NCI-H1694 (cell line): ENCODE results near the gene FHOD1.

Experiments used
- DNase-seq: peaks from one replicate; lab custom pipeline; 2025; lab: John Stamatoyannopoulos, UW

Gene FHOD1

GRCh38 chr16:67207249-67208091 lies 39.8 kb downstream of the FHOD1 start:
- no peak for DNase-seq

DNA sequence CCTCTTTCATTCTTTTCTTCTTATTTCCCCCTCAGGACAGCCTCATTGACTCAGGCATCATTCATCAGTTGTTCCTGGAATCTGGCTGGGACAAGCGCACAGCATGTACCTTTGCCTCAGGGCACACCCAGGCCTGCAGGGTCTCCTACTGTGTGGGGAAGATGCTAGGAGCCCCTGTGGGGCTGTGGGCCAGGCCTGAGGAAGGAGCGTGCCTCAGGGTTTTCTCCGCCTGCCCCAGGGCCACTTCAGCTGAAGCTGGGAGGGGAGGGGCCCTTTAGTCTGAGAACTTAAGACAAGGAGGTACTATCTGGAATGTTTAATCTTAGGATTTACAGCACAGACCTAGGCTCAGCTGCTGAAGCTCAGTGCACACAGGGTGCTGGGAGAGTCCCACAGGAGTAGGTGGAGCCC lies 40.4 kb downstream of the FHOD1 start:
- DNase-seq: no peak

- DNase-seq: no peak
These were observed 41.0 kb downstream of the FHOD1 start for GRCh38 chr16:67206129-67206837.

GRCh38 chr16:67204076-67204475 lies 43.2 kb downstream of the FHOD1 start:
- no peak for DNase-seq

GRCh38 chr16:67202956-67203493 lies 44.3 kb downstream of the FHOD1 start:
- no peak for DNase-seq

DNA sequence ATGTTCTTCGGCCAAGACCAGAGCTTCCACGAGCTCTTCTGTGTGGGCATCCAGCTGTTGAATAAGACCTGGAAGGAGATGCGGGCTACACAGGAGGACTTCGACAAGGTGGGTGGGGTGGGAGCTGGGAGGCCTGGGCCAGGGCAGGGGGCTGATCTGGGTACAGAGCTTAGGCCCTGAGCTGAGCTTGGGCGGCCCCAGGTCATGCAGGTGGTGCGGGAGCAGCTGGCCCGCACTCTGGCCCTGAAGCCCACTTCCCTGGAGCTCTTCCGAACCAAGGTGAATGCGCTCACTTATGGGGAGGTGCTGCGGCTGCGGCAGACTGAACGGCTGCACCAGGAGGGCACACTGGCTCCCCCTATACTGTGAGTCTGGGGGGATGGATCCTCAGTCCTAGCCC lies 44.9 kb downstream of the FHOD1 start:
- DNase-seq: no peak

GRCh38 chr16:67201411-67202345 lies 45.6 kb downstream of the FHOD1 start:
- no peak for DNase-seq

DNA sequence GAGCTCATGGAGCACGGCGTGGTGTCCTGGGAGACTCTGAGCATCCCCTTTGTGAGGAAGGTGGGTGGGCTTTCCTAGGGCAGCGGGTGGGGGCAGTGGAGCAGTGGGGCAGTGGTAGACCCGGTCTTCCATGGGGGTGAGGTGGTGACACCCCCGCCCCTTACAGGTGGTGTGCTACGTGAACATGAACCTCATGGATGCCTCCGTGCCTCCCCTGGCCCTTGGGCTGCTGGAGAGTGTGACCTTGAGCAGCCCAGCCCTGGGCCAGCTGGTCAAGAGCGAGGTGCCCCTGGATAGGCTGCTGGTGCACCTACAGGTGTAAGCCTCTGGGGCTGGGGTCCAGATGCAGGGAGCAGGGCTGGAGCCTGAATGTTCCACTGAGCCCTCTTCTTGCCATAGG lies 46.8 kb downstream of the FHOD1 start:
- DNase-seq: no peak

DNA sequence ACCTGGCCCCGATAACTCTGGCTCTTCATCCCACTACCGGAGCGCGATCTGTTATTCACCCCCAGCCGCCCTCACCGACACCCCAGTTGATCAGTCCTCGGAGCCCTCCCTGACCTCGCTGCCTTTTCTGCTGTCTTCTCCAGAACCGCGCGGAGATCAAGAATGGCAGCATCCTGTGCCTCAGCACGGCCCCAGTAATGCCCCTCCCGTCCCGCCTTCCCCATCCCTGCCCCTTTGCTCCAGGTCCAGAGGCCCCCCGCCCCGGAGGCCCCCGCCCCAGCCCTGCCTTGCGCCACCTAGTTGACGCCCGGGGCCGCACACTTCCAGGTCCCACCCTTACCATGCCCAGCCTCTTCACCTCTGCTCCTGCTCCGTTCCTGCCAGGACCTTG lies 47.5 kb downstream of the FHOD1 start:
- no peak for DNase-seq

GRCh38 chr16:67199011-67199807 lies 48.1 kb downstream of the FHOD1 start, which contains the start of gene ELMO3:
TSS of gene ELMO3 (plus strand) at chr16:67199131. CDS start at chr16:67199327, 196 bp downstream.
- DNase-seq: no peak

GRCh38 chr16:67198238-67198734 lies 49.0 kb downstream of the FHOD1 start:
- peak; percentile 34 for DNase-seq

GRCh38 chr16:67197704-67198103 lies 49.6 kb downstream of the FHOD1 start:
- no peak for DNase-seq

DNA sequence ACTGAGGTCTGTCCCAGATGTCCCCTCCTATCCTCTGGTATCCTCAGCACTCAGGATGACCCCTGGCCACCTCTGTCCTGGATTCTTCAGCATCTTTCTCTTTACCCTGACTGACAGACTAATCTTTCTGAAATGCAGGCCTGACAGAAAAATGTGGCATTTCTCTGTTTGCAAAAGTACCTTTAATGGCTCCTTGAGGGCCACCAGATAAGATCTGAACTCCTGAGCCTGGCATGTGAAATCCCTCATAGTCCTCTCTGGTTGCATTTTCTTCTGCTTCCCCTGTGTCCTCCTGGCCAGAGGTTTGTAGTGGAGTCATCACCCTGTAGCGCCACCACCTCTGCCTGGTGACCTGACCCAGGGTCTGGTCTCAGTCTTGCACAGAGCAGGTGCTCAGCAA lies 50.4 kb downstream of the FHOD1 start:
- no peak for DNase-seq

DNA sequence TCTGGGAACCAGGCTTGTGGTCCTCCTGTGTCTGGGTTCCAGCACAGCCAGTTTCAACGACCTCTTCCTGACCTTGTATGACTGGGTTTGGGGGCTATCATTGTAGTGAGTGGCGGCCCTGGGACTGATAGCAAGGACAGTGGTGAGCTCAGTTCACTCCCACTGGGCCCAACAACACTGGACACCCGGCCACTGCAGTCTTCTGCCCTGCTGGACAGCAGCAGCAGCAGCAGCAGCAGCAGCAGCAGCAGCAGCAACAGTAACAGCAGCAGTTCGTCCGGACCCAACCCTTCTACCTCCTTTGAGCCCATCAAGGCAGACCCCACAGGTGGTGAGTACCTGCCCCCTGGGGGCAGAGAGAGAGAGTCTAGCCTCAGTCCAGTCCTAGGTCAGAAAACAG lies 51.6 kb downstream of the FHOD1 start:
- no peak for DNase-seq

- DNase-seq: no peak
These were observed 53.0 kb downstream of the FHOD1 start for GRCh38 chr16:67194260-67194659.

DNA sequence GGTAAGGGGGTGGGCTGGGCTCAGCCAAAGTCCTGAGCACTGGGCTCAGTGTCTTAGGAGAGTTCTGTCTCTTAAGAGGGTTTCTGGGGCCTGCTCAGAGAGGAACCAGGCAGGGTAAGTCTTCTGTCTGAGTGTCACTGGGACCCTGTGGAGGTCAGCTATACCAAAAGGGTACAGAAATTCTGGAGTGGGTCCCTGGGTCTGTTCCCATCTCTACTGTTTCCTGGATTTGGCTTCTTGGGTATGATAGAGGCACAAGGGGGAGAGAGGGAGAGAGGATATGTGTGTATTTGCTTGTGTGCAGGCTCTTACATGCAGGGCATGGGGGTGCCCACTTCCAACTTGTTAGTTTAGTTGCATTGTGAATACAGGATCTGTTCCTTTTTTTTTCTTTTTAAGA lies 53.7 kb downstream of the FHOD1 start:
- DNase-seq: no peak

GRCh38 chr16:67192781-67193361 lies 54.4 kb downstream of the FHOD1 start:
- no peak for DNase-seq

DNA sequence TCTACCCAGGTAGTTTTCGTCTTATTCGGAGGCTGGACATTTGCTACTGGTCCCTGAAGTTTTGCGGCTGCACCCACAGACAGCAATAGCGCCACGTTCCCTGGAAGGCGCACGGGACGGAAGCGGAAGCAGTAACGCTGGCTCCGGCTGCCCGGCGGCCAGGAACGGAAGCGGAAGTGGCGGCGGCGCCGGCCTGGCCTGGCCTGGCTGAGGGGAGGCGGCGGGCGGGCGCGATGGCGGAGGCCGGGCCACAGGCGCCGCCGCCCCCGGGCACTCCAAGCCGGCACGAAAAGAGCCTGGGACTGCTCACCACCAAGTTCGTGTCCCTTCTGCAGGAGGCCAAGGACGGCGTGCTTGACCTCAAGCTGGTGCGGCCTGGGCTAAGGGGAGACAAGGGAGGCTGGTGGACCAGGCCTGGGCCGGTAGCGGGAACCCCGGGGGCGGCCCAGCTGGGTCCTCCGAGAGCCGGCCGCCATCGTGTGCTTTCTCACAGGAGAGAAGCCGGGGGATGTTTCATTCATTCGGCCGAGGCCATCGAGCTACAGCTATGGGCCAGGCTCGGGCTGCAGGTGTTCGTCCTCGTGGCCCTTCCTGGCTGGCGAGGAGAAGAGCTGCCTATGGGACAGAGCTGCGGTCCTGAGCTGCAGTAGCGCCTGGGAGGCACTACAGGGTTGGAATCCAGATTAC lies 55.1 kb downstream of the FHOD1 start, which contains the start of gene E2F4:
TSS of gene E2F4 (plus strand) at position 161 of the 687 bp plus-strand sequence. CDS start at position 234, 73 bp downstream.
- DNase-seq: peak; percentile 42

DNA sequence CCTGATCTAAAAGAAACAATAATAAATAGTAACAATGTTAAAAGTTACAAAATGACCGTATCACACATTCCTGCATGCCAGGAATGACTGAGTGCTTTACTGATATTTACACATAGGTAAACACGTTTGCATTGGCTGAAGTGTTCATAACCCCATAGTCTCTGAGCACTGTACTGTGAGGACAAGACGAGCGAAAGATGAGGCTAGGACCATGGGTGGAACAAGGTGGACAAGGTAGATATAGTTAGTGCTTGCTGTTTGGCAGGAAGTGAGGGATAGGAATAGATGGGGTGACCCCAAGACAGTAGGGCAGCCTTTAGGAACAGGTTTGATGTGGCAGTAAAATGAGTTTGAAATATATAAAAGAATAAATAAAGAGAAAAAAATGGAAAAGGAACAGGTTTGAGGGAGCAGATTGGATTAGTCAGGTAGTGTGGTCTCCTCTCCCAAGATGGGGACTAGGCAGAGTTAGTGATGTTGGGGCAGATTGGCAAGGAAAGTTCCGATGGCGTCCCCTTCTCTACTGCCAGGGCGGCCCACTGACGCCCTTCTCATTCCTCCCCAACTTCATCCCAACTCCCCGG lies 55.8 kb downstream of the FHOD1 start:
- DNase-seq: no peak
